ENCODE measurements around the gene LSM7. TPM values are rescaled to one million over a fixed set of nuclear protein-coding genes. Genes with fewer than 3 reads are reported as not detected.

LSM7 gene
- total RNA-seq, 3 donors from 2014 or later (not counting 1 experiment from before 2014, with no cell fraction given), result 52.0 to 80.2 (median 77.4) TPM

DNA sequence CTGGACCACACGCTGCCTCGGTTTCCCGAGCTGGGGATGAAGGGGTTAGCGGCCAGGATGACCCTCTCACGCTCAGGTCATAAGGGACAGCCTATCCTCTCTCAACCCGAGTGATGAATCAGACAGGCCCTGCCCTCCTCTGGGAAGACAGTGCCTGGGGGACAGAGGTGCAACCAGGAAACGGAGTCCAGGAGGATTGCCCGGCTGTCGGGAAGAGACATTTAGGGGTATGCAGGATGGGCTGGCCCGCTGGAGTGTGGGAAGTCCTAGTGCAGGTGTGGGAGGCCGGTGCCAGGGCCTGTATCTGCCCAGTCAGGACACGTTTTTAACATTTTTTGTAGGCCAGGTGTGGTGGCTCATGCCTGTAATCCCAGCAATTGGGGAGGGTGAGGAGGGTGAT is 8.3 kb downstream of the LSM7 start:
- no peak overlapping the region for H3K4me3 Mint-ChIP-seq
- no peak overlapping the region for H3K27ac Mint-ChIP-seq
- ATAC-seq, result no peak

GRCh38 chr19:2319551-2319950 is 8.8 kb downstream of the LSM7 start:
- Histone ChIP-seq H3K27me3 (ENCODE audit: control insufficient read depth, insufficient read depth, low read length) (no peaks in the 10 kb centered on the region), H3K4me1 (ENCODE audit: control insufficient read depth, insufficient read depth, low read length) (peaks cover 24% of the 10 kb centered on the region), H3K27ac (ENCODE audit: low read length) (no peak overlapping the region), H3K9me3 (ENCODE audit: control insufficient read depth, insufficient read depth, low read length) (no peaks in the 10 kb centered on the region), H3K36me3 (ENCODE audit: control insufficient read depth, insufficient read depth, low read length) (peaks cover 5% of the 10 kb centered on the region), H3K4me3 (ENCODE audit: low read length) (no peak overlapping the region)
- WGBS (ENCODE audit: insufficient coverage), result 93% methylated on average over 20 of the region's 20 CpGs
- H3K4me3 Mint-ChIP-seq, result no peak overlapping the region
- H3K9me3 Mint-ChIP-seq, result peaks cover 0 to 5% of the 10 kb centered on the region in 2 donors
- intact Hi-C loops (cut with micrococcal nuclease), result loop anchor here (5.0 kb wide), 1 partner anchor 162 kb away; no protein-coding TSS in a partner anchor
- ATAC-seq (no peak), DNase-seq (no peak)
- H3K27me3 Mint-ChIP-seq (ENCODE audit: low read depth in 2 of 2), result peaks cover 6 to 7% of the 10 kb centered on the region in 2 donors
- TF ChIP-seq, protein P1, sequence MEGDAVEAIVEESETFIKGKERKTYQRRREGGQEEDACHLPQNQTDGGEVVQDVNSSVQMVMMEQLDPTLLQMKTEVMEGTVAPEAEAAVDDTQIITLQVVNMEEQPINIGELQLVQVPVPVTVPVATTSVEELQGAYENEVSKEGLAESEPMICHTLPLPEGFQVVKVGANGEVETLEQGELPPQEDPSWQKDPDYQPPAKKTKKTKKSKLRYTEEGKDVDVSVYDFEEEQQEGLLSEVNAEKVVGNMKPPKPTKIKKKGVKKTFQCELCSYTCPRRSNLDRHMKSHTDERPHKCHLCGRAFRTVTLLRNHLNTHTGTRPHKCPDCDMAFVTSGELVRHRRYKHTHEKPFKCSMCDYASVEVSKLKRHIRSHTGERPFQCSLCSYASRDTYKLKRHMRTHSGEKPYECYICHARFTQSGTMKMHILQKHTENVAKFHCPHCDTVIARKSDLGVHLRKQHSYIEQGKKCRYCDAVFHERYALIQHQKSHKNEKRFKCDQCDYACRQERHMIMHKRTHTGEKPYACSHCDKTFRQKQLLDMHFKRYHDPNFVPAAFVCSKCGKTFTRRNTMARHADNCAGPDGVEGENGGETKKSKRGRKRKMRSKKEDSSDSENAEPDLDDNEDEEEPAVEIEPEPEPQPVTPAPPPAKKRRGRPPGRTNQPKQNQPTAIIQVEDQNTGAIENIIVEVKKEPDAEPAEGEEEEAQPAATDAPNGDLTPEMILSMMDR (IDR thresholded peaks at IDR 0.05), result no peak
- H3K4me1 Mint-ChIP-seq, result peaks cover 8 to 9% of the 10 kb centered on the region in 2 donors
- H3K36me3 Mint-ChIP-seq, result peaks cover 8% of the 10 kb centered on the region
- H3K27ac Mint-ChIP-seq, result no peak overlapping the region

More for the DNA sequence above, 8.3 kb downstream of the LSM7 start:
- Mint-ChIP-seq H3K9me3 (peaks cover 0 to under 1% of the 10 kb centered on the region in 2 donors), H3K36me3 (peaks cover 3% of the 10 kb centered on the region), H3K4me1 (peaks cover 8 to 9% of the 10 kb centered on the region in 2 donors), H3K27me3 (ENCODE audit: low read depth in 2 of 2) (peaks cover 1 to 2% of the 10 kb centered on the region in 2 donors)
- TF ChIP-seq, protein P1 (IDR thresholded peaks at IDR 0.05), result no peak
- Histone ChIP-seq H3K27ac (ENCODE audit: low read length) (no peak overlapping the region), H3K36me3 (ENCODE audit: control insufficient read depth, insufficient read depth, low read length) (peaks cover 5% of the 10 kb centered on the region), H3K9me3 (ENCODE audit: control insufficient read depth, insufficient read depth, low read length) (no peaks in the 10 kb centered on the region), H3K4me3 (ENCODE audit: low read length) (no peak overlapping the region), H3K4me1 (ENCODE audit: control insufficient read depth, insufficient read depth, low read length) (peaks cover 29% of the 10 kb centered on the region), H3K27me3 (ENCODE audit: control insufficient read depth, insufficient read depth, low read length) (no peaks in the 10 kb centered on the region)
- WGBS (ENCODE audit: insufficient coverage), result 93% methylated on average over 12 of the region's 12 CpGs
- DNase-seq, result no peak
- intact Hi-C loops (cut with micrococcal nuclease), result loop anchor here (10.0 kb wide), 1 partner anchor 45 kb away; no protein-coding TSS in a partner anchor

- H3K9me3 Mint-ChIP-seq, result peaks cover 0 to 6% of the 10 kb centered on the region in 2 donors
- no peak overlapping the region for H3K4me3 Mint-ChIP-seq
- H3K27ac ChIP-seq (ENCODE audit: low read length), result no peak overlapping the region
- intact Hi-C loops (cut with micrococcal nuclease), result loop anchor here (5.0 kb wide), 1 partner anchor 162 kb away; no protein-coding TSS in a partner anchor
- no peak overlapping the region for H3K4me3 ChIP-seq (ENCODE audit: low read length)
- no peaks in the 10 kb centered on the region for H3K9me3 ChIP-seq (ENCODE audit: control insufficient read depth, insufficient read depth, low read length)
- ATAC-seq, result no peak
- H3K4me1 ChIP-seq (ENCODE audit: control insufficient read depth, insufficient read depth, low read length), result peaks cover 19% of the 10 kb centered on the region
- DNase-seq, result no peak
- no peaks in the 10 kb centered on the region for H3K27me3 ChIP-seq (ENCODE audit: control insufficient read depth, insufficient read depth, low read length)
- H3K36me3 Mint-ChIP-seq, result peaks cover 9% of the 10 kb centered on the region
- TF ChIP-seq, protein P1 (IDR thresholded peaks at IDR 0.05), result no peak
- peaks cover 6 to 9% of the 10 kb centered on the region in 2 donors for H3K27me3 Mint-ChIP-seq (ENCODE audit: low read depth in 2 of 2)
- H3K27ac Mint-ChIP-seq, result no peak overlapping the region
- H3K36me3 ChIP-seq (ENCODE audit: control insufficient read depth, insufficient read depth, low read length), result peaks cover 3% of the 10 kb centered on the region
- peaks cover 8 to 9% of the 10 kb centered on the region in 2 donors for H3K4me1 Mint-ChIP-seq
- WGBS (ENCODE audit: insufficient coverage), result 69% methylated on average over 4 of the region's 6 CpGs
These were observed 9.5 kb downstream of the LSM7 start for GRCh38 chr19:2318923-2319322.

- intact Hi-C loops (cut with micrococcal nuclease), result loop anchor here (2.0 to 5.0 kb wide), 2 partner anchors 81 to 160 kb away; partner anchors contain the start of genes PLEKHJ1 and SF3A2
- TF ChIP-seq, protein P1 (IDR thresholded peaks at IDR 0.05), result no peak
- Mint-ChIP-seq H3K9me3 (peaks cover 0 to 6% of the 10 kb centered on the region in 2 donors), H3K4me1 (peaks cover 8 to 9% of the 10 kb centered on the region in 2 donors), H3K4me3 (no peak overlapping the region), H3K27me3 (ENCODE audit: low read depth in 2 of 2) (peaks cover 9 to 14% of the 10 kb centered on the region in 2 donors), H3K27ac (no peak overlapping the region), H3K36me3 (peaks cover 9% of the 10 kb centered on the region)
- Histone ChIP-seq H3K4me3 (ENCODE audit: low read length) (no peak overlapping the region), H3K27ac (ENCODE audit: low read length) (no peak overlapping the region), H3K27me3 (ENCODE audit: control insufficient read depth, insufficient read depth, low read length) (peaks cover 5% of the 10 kb centered on the region), H3K4me1 (ENCODE audit: control insufficient read depth, insufficient read depth, low read length) (peaks cover 19% of the 10 kb centered on the region), H3K36me3 (ENCODE audit: control insufficient read depth, insufficient read depth, low read length) (no peaks in the 10 kb centered on the region), H3K9me3 (ENCODE audit: control insufficient read depth, insufficient read depth, low read length) (no peaks in the 10 kb centered on the region)
- ATAC-seq (no peak), DNase-seq (no peak)
- WGBS (ENCODE audit: insufficient coverage), result 92% methylated on average over 25 of the region's 25 CpGs
These were observed 10.6 kb downstream of the LSM7 start for GRCh38 chr19:2317756-2318155.

Measured in natural killer cell (primary cell).